GM21825 (cell line): Measurements from ENCODE around the gene BCO1.
A peak's percentile ranks its signal among the peaks of the same experiment; 100 is the strongest.
"Not testable (repeated sequence)": the region's sequence is repeated elsewhere in the genome, so short reads cannot be mapped to it uniquely, and the experiment has no call there.

ENCODE experiments used
- ATAC-seq: cut with Tn5 transposase; IDR thresholded peaks from one replicate; pipeline ENCODE4 v1.9.1; 2021; ENCODE audit warnings: mild to moderate bottlenecking, moderate library complexity; ENCODE audit not compliant: unreplicated experiment

BCO1 gene, protein sequence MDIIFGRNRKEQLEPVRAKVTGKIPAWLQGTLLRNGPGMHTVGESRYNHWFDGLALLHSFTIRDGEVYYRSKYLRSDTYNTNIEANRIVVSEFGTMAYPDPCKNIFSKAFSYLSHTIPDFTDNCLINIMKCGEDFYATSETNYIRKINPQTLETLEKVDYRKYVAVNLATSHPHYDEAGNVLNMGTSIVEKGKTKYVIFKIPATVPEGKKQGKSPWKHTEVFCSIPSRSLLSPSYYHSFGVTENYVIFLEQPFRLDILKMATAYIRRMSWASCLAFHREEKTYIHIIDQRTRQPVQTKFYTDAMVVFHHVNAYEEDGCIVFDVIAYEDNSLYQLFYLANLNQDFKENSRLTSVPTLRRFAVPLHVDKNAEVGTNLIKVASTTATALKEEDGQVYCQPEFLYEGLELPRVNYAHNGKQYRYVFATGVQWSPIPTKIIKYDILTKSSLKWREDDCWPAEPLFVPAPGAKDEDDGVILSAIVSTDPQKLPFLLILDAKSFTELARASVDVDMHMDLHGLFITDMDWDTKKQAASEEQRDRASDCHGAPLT

DNA sequence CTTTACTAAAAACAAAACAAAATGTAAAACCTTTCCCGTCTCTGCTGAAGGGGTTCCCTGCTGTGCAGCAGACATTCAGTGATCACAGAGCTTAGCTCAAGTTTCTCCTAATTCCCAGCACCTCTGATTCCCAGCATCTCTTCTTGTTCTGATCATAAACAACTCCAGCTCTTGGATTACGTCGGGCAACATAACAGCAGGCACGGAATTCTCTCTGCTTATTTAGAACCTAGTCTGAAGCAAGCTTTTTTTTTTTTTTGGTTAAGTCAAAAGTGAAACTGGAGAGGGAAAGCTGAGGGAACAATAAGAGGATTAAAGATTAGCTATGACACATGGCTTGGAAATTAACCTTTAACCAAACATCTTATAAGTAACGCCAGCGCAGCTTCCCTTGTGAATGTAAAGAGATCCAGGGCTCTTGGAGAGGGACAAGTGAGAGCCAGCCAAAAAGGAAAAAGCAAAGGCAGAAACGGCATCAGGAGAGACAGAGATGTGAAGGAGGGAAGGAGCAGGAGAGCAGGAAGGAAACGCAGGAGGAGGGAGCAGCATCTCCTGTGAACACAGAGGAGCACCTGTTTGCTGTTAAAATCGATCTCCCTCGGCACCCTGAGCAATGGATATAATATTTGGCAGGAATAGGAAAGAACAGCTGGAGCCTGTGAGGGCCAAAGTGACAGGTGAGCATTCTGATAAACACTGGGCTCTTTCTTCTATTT is at the start of gene BCO1:
TSS of gene BCO1 (plus strand) at position 394 of the 716 bp plus-strand sequence. CDS start at position 614, 220 bp downstream.
- ATAC-seq, result peak; percentile 65

DNA sequence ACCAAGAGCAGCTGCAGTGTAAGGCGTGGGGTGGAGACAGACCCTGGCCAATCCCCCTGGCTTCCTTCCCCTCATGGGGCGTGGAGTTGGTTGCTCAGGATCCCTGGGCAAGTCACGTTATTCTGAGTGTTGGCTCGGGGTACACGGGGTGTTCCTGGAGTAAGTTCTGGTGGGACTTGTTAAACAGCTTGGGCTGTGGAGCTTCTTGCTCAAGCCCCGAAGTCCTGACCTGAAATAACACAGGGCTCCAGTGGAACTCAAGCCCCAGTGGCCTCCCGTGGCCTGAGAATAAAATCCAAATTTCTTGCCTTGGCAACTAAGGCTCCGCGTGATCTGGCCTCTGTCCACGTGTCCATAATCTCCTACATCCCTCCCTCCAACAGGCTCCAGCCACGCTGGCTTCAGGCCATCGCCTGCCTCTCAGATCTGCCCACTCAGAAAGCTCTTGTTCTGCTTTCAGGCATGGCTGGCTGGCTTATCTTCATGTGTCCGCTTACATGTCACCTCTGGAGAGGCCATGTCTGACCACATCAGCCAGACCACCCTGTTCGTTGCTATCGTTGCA is 49.3 kb upstream of the BCO1 start:
- ATAC-seq, result no peak

DNA sequence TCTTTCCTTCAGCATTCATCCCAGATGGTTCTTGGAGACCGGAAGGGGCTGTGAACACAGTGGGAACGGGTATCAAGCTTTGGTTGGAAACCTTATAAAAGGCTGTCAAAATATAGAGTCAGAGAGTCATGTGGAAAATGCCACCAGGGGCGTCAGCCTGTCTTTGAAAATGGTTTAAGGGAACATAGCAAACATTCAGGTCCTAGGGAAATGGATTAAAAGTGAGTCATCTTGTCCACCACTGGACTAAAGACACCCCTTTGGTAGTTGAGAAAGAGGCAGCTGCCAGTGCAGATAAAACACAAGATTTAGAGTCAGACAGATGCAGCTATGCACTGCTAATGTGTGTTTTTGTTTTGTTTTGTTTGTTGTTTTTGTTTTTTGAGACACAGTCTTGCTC is 47.8 kb upstream of the BCO1 start:
- no peak for ATAC-seq

DNA sequence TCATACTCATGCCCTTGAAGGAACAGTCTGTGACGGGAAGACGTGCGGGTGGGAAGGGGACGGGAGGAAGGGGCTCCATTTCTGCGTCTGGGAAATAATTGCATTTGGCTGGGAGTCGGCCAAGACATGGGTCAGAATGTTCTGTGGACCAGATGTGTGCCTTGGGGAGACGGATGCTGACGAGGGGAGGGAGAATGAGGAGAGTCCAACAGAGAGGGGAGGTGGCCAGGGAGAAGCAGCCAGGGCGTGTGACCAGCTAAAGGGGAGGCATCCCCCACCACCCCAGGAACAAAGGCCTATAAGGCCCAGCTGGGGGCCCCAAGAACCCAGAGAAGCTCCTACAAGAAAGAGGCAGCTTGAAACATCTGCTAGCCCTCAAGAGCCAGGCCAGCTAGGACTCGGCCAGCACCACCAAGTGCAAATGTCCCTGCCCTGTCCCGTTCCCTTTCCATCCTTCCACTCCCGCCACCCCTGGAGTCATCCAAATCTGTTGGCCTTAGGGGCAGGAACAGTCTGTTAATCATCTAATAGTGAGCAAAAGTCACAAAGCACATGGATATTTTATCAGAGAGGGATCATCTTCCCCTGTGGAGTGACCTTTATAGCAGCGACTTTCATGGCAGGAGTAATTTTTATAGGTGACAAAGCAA is 42.5 kb upstream of the BCO1 start:
- ATAC-seq, result no peak

DNA sequence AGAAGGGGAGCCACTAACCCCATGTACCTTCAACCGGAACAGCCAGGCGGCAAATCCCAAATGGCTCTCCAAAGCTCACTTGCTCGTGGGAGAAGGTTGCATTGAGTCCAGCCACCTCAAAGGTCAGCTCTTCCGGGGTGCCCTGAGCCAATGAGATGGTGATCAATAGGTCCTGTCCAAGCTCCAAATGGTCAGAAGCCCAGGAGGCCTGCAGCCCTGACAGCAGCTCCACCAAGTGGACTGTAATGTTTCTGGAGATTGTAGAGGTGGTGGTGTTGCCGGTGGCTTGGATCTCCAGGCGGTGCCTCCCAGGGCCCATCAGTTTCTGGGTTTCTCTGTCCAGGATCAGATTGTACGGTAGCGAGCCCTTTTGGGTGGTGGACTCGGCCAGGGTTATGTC is 39.9 kb upstream of the BCO1 start:
- ATAC-seq, result no peak

DNA sequence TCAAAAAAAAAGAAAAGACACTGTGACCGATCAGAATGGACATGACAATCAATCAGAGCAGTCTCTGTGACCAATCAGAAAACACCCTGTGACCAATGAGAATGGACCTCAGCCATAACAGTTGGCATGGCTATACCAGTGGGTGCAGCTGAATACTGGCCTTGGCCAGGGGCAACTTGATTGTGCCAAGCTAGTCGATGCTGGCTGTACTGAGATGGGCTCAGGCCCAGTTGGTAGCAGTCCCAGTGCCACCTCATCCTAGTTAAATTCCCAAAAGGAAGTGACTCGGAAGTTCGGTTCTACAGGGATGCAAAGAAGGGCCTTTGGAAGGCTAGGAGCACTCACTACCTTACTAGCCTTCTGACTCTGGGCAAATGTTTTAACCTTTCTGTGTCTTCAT is 37.2 kb upstream of the BCO1 start:
- no peak for ATAC-seq

DNA sequence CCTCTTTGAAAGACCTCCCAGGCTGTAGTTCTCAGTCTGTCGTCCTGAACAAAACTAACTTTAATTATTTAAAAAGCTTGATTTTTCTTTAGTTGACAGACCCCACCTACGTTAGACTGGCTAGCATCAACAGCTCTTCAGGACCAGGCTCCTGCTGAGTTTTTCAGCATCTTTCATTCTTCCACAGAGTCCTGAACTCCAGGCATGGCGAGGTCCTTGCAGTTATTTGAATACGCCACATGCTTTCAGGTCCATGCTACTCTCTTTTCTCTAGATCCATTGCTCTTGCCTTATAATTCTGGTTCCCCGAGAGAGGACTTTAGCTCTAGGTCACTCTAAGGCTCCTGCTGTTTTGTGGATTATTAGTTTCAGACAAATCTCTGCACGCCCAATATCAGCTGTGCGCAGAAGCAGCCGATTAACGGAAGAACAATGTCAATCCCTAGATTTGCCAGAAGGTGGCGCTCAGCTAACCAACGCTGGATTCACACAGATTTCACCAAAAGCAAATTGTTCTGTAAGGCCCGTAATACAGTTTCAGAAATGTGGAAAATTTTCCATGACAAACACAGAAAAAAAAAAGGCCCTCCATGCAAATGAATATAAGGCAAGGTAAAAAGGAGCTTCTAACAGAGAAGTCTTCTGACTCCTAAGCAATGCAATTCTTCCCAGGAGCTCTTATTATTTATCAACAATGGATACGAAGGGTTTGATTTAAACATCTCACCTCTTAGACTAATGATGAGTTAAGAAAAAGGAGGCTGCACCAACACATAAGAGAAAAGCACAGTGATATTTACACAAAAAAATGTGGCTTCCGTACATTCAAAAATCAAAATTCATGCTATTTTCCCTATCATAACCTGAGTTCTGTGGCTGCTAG is 33.5 kb upstream of the BCO1 start:
- ATAC-seq, result no peak

DNA sequence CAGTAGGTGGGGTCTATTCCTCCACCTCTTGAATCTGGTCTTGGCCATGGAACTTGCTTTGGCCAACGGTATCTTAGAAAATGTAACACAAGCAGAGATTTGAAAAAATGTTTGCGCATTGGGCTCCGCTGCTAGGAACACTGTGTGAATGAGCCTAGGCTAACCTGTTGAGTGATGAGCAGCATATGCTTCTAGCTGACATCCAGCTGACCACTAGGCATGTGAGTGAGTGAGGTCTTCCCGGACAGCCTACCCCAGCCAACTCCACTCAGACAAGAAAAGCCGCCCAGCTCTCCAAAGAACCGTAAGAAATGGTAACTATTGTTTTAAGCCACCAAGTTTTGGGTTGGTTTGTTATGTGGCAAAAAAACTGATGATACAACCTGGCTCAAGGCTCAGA is 31.4 kb upstream of the BCO1 start:
- ATAC-seq, result no peak

DNA sequence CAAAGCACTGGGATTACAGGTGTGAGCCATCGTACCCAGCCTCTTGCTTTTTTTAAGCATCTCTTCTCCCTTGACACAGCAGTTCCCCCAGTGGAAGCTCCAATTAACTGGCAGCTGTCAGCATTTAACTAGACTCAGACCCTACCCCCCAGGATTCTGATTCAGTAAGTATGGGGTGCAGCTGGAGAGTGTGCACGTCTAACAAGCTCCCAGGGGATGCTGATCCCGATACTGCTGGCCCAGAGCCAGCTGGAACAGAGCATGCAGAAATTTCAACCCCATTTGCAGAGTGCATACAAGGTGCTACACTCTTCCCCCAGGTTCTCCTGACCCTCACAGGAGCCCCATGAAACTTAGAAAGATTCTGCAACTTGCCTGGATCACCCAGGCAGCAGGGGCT is 27.7 kb upstream of the BCO1 start:
- no peak for ATAC-seq

DNA sequence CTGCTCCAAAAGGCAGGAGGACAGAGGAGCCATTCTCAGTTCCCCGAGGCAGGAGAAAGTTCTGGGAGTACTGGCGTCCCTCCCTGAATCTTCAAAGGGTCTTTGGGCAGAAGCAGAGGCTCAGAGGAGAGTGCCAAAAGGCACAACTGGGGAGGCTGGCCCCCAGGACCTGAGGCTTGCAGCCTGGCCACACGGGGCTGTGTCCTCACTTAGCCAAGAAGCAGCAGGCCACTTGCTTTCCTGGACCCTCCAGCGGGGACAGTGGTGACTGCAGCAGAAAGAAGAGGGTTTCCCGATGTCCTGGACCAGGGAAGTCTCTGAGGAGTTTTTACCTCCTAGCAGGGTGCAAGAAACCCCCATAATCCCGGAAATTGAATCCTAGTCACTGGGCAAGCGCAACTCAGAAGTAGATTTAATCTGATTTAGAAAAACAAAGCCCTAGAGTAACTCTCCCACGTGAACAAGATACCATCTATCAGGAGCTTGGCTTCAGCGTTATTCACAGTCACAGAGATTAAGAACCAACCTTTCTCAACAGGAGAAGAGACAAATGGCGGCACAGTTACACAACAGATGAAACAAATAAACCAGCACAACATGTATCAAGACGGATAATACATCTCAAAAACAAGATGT is 25.5 kb upstream of the BCO1 start:
- no peak for ATAC-seq

DNA sequence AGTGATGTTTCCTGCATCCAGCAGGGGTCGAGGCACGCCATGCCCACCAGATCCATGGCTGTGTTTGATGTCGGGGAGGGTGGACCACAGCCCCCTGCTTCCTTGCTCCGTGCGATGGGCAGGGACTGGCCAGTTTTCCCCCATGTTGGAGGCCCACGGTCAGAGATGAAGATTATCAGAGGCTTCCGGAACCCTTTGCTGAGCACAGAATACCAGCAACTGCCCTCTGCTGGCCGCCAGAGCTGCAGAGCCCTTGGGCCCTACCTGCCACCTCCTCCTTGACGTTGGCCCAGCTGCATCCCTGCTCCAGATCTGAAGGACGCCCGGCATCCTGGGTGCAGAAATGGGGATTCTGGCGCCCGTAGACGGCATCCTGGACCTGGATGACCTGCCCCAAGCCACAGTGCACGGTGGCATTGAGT is 23.7 kb upstream of the BCO1 start:
- ATAC-seq, result no peak

DNA sequence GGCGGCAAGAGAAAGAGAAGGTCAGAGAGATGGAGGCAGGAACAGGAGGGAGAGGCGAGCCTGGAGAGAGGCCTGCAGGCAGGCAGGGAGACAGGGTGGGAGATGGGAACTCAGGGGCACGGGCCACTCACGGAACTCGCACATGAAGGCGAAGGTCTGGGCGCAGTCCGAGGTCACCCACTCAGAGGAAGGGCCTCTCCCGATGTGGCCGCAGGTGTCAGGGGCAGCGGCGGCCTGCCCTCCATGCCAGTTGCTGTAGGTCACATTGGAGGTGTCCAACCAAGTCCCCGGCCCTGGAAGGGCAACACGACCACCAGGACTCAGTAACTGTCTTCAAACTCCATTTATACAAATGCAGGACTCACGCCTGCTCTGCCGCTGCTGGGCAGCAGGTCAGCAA is 22.4 kb upstream of the BCO1 start:
- no peak for ATAC-seq

DNA sequence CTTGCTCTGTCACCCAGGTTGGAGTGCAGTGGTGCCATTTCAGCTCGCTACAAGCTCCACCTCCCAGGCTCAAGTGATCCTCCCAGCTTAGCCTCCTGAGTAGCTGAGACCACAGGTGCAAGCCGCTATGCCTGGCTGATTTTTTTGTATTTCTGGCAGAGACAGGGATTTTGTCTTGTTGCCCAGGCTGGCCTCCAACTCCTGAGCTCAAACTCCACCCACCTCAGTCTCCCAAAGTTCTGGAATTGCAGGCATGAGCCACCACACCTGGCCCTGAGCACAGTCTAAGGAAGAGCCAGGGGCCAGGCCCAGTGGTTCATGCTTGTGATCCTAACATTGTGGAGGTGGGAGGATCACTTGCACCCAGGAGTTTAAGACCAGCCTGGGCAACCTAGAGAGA is 21.8 kb upstream of the BCO1 start:
- ATAC-seq, result no peak

DNA sequence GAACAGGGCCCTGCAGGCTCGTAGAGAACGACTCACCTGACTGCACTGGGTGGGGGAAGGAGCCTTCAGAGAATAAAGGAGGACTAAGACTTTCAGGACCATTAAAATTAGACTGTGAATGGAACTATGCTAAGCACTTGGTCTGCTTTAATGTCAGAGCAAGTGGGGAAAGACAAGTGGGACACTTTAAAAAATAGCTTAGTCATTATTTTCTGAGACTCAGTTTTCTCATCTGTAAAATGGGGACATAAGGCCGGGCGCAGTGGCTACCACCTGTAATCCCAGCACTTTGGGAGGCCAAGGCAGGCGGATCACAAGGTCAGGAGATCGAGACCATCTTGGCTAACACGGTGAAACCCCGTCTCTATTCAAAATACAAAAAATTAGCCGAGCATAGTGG is 19.3 kb upstream of the BCO1 start:
- no peak for ATAC-seq

DNA sequence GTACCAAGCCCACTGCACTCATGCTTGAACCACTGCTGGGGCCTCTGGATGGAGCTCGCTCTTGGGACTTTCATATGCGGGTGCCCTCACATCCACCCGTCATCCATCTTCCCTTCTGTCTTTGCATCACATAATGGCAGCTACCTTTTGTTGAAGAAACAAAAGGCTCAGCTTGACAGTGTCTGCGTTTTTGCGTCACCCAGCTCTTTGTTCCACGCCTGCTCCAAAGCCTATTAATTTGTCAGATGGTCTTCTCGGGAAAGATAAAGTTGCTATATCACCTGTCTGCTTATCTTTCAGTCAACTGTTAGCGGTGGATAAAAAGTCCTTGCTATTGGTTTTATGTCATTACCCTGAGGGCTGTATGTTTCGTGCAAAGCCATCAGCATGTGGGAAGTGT is 18.1 kb upstream of the BCO1 start:
- ATAC-seq, result no peak

DNA sequence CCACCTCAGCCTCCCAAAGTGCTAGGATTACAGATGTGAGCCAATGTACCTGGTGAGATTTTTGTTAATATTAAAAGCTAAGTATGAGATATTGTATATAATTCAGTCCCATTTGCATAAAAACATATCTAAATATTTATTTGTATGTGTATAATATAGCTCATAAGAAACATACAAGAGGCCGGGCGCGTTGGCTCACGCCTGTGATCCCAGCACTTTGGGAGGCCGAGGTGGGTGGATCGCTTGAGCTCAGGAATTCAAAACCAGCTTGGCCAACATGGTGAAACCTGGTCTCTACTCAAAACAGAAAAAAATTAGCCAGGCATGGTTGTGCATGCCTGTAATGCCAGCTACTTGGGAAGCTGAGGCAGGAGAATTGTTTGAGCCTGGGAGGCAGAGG is 16.8 kb upstream of the BCO1 start:
- ATAC-seq, result no peak

DNA sequence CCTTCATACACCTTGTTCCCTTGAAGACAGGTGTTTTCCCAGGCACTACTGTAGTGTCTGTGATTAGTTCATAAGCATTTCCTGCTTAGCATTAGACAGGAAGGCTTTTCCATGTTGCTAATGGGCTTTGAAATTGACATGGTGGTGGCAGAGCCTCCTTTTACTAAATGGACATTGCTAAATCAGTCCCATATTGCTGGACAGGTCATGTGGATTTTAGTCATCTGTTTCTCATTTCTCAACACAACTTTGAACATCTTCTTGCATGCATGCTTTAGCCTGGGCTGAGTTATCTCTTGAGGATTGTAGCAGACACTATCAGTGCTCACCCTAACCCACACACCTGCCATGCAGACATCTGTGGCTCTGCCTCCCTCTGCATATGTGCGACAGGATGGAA is 13.7 kb upstream of the BCO1 start:
- no peak for ATAC-seq

DNA sequence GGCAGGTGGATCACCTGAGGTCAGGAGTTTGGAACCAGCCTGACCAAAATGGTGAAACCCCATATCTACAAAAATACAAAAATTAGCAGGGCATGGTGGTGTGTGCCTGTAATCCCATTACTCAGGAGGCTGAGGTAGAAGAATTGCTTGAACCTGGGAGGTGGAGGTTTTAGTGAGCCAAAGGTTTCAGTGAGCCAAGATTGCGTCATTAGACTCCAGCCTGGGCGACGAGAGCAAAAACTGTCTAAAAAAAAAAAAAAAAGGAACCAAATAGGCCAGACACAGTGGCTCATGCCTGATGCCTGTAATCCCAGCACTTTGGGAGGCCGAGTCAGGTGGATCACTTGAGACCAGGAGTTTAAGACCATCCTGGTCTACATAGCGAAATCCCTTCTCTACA is 12.8 kb upstream of the BCO1 start:
- not testable (repeated sequence) for ATAC-seq

DNA sequence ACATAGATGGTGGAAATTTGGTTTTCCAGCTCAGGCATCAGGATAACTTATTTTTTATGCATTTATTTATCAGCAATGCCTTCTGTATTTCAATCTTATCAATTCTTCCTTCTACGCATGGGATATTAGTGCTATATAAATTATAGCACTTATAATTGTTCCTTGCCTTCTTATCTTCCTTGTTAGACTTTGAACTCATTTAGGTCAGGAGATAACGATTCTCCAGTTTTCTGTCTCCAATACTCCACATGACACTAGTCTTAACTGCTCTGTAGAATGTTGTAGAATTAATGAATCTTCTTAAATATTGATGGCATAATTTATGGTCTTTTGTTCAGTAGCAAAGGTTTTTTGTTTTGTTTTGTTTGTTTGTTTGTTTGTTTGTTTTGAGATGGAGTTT is 10.7 kb upstream of the BCO1 start:
- no peak for ATAC-seq

DNA sequence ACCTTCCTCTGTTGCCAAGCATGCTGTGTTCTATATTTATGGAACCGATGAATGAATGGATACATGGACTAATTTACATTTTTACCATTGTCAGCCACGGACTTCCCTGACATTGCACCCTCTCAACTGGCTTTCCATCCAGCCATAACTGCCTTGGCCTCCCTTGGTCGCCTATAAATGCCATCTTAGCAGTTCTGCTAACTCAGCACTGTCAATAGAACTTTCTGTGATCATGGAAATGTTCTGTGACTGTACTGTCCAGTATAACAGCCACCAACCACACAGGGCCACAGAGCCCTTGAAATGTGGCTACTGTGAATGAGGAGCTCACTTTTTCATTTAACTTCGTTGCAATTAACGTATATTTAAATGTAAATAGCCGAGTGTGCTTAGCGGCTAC is 8.7 kb upstream of the BCO1 start:
- ATAC-seq, result no peak
